Measurements from ENCODE around the gene DIAPH2.

Gene DIAPH2

GRCh38 chrX:97315939-97316338 is 631.3 kb downstream of the DIAPH2 start:
- no peak for DNase-seq

DNA sequence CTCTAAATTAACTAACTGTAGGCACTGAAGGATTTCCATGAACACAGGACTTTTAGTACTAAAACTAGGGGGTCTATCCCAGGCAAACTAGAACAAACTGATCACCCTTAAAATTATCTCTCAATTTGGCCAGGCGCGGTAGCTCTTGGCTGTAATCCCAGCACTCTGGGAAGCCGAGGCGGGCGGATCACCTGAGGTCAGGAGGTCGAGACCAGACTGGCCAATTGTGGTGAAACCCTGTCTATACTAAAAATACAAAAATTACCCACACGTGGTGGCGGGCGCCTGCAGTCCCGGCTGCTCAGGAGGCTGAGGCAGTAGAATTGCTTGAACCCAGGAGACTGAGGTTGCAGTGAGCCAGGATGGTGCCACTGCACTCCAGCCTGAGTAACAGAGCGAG is 635.7 kb downstream of the DIAPH2 start:
- no peak for DNase-seq

DNA sequence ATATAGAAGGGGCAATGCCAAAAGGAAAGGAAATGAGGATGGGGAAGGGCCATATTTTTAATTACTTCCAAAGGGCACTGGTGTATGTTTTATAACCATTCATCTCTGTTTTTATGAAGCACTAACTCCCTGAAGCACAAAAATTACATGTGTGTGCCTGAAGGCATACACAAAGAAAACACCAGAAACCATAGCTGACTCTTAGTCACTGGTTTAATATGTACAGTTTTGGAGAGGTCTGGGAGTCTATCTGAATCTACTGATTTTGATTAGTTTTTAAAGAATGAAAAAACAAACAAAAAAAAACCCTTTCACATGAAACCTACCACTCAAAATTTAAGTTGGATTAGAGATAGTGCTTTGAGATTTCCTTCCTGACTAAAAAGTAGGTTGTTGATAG is 637.8 kb downstream of the DIAPH2 start:
- no peak for DNase-seq

GRCh38 chrX:97326456-97326855 is 641.8 kb downstream of the DIAPH2 start:
- no peak for DNase-seq

DNA sequence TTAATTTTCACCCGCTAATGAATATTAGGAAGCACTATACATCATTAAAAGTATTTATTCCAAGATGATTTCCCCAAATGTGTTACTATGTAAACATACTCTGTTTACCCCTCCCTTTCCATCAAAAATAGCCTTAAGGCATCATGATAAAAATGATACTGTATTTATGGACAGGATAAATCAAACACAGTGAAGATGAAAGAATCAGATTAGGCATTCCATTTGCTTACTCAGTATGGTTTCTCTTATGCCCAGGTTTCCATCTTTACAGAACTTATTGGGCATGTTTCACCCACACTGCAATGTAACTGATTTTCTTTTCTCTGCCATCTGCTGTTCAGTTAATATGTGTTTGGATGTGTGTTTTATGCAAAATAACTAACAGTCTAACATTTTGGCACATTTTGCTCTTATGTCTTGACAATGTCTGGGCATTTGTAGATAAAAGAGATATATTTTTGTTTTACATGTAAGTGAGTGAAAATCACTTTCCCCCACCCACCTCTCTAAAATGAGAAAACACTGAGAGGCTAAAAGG is 644.3 kb downstream of the DIAPH2 start:
- no peak for DNase-seq

GRCh38 chrX:97330151-97330550 is 645.5 kb downstream of the DIAPH2 start:
- no peak for DNase-seq

GRCh38 chrX:97332963-97333362 is 648.3 kb downstream of the DIAPH2 start:
- no peak for DNase-seq

DNA sequence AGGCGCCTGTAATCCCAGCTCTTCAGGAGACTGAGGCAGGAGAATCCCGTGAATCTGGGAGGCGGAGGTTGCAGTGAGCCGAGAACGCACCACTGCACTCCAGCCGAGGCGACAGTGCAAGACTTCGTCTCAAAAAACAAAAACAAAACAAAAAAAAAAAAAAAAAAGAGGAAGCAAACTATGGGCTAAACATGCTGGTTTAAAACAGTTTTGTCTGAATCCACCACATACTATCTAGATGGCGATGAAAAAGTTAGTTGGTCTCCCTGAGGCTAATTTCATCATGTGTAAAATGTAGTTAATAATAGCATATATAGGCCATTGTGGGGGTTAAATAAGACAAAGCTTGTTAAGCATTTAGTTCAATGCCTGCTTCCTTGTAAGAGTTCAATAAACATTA is 650.2 kb downstream of the DIAPH2 start:
- DNase-seq, result no peak

- DNase-seq, result no peak
These were observed 660.1 kb downstream of the DIAPH2 start for GRCh38 chrX:97344724-97345123.

- no peak for DNase-seq
These were observed 674.3 kb downstream of the DIAPH2 start for GRCh38 chrX:97358941-97359340.

DNA sequence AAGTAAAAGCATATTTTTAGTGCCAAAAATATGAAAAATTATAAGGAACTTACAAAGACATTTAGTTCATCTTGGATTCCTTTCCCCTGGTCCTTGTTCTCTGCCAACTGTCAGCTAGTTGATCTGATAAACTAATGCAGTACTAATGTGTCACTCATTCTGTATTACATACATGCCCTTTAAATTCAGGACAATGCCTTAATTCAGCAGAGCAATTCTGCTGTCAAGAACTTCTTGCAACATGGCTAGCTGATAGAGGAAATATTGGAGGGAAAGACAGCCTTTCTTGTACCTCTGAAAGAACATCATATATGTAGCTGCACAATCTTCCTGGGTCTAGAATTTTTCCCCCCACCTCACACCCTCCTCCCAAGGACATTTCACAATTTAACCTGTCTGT is 679.2 kb downstream of the DIAPH2 start:
- no peak for DNase-seq

GRCh38 chrX:97366237-97366636 is 681.6 kb downstream of the DIAPH2 start:
- DNase-seq, result no peak

- peak; percentile 65 for DNase-seq
These were observed 682.5 kb downstream of the DIAPH2 start for GRCh38 chrX:97367125-97367524.

DNA sequence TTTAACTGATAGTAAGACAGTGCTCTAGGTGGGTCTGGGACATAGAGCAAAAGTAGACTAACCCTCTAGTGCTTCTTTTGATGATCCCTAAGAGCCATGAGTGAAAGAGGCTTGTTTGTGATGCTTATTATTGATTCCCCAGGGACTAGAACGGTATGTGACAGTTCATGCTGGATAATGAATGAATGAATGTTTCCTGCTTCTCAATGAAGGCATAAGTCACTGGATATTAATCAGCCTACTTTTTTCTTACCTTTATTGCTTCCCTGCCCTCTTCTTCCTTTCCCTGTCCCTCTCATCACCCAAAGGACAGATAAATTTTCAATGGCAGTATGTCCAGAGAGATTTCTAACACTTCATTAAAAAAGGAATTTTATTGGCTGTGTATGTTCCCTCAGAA is 685.3 kb downstream of the DIAPH2 start:
- DNase-seq, result no peak

DNA sequence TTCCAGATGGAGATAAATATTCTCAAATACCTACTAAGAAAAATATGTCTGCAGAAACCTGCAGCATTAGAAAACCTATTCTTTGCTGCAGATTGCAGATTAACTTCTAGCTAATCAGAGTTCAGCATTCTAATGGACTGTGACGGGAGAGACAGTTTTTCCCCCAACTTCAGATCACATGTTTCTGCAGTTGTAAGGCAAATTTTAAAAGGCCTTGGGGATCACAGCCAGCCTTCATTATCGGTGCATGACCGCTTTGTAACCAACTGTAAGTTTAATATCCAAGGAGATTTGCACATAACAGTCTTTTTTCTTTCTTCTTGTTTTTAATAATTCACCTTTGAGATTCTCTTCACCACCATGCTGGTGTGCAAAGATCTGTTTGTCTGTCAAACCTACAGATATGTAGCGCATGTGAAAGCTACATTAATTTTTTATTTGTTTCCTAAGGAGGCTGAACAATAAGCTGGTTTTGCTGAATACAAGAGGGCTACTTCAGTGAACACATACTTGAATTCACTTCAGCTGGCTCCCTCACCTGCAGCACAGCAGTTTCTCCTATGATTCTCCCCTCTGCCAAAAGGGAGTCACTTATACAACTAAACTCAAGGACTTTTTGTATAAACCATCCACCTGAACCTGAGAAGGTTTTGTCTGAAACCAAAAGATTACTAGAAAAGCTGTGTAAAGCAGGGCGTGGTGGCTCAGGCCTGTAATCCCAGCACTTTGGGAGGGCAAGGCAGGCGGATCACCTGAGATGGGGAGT is 687.5 kb downstream of the DIAPH2 start:
- DNase-seq, result no peak

GRCh38 chrX:97374266-97374665 is 689.6 kb downstream of the DIAPH2 start:
- no peak for DNase-seq

DNA sequence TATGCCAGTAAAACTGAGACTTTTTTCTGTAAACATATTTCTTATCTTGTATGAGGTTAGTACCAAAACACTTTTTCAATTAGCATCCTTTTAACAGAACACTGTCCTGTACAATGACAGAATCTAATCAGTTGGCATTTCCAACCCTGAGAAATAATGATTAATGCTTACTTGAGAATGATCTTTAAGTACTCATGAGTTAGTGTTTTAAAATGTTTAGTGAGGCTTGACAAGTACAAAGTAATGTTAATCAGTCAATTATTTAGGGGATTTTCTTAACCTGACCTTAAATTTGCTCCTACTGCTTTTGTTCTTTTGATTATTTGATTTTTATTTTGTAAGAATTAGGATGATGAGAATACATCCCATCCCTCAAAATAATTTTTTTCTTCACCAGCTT is 695.6 kb downstream of the DIAPH2 start:
- DNase-seq, result no peak

GRCh38 chrX:97384685-97385084 is 700.0 kb downstream of the DIAPH2 start:
- DNase-seq, result no peak

GRCh38 chrX:97387004-97387403 is 702.4 kb downstream of the DIAPH2 start:
- no peak for DNase-seq

GRCh38 chrX:97389761-97390192 is 705.1 kb downstream of the DIAPH2 start:
- no peak for DNase-seq

DNA sequence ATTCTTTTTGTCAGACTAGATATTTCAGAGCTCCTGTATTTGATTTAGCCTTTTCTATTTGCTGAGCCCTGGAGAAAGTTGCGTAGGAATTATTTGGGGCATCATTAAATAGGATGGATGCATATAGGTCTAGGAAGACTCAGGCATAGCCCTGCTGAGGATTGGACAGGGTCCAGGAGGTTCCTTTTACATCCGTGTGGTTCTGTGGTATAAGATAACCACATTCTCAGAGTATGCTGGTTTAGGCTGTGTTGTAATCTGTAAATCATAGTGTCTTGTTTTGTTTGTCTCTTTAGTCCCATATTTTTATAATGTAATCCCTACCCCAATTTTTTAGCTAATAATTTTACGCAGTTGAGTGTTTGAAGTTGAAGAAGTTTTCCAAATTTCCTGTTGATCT is 712.7 kb downstream of the DIAPH2 start:
- DNase-seq, result no peak

- DNase-seq, result no peak
These were observed 713.4 kb downstream of the DIAPH2 start for GRCh38 chrX:97398030-97398551.

- no peak for DNase-seq
These were observed 714.8 kb downstream of the DIAPH2 start for GRCh38 chrX:97399400-97399799.

DNA sequence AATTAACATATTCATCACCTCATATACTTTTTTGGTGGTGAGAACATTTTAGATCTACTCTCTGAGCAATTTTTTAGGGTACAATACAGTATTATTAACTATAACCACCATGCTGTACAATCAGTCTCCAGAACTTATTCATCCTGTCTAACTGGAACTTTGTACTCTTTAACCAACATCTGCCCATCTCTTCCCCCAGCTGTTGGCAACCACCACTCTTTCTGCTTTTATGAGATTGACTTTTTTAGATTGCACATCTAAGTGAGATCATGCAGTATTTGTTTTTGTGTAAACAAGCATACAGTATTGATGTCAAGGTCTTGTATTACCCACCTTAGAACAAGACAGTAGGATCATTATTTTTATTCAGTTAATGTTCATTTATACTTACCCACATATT is 715.9 kb downstream of the DIAPH2 start:
- no peak for DNase-seq

GRCh38 chrX:97401154-97401553 is 716.5 kb downstream of the DIAPH2 start:
- DNase-seq, result no peak

All from NCI-H1694 treated with DMSO at 0.1 percent for 48 hours (cell line).